Naive B cell (primary cell): ENCODE measurements around the gene UBL3. TPM values are rescaled to one million over a fixed set of nuclear protein-coding genes. Genes with fewer than 3 reads are reported as not detected.

Experiments
- ATAC-seq, 2 donors: fragments of 150-1000 bp; cut with Tn5 transposase; 2 replicates each; pipeline ENCODE4 v1.10.0; 2021; ENCODE audit warnings: low read depth in 2 of 2, mild to moderate bottlenecking in 2 of 2, moderate library complexity in 2 of 2
- DNase-seq: peaks from one replicate; pipeline ENCODE4 v3.0.0; 2022
- H3K27ac Mint-ChIP-seq, 6 donors: one replicate each; pipeline ENCODE4 v1.8.0; 2020 to 2022; ENCODE audit warnings: mild to moderate bottlenecking in 6 of 6, mixed read lengths in 6 of 6, moderate library complexity in 5 of 6, inconsistent platforms in 2 of 6
- H3K27me3 Mint-ChIP-seq, 3 donors: one replicate each; pipeline ENCODE4 v1.8.0; 2021 to 2022; ENCODE audit warnings: mixed read lengths in 3 of 3, mild to moderate bottlenecking in 1 of 3
- H3K36me3 Mint-ChIP-seq, 2 donors: one replicate each; pipeline ENCODE4 v1.8.0; 2020 to 2022; ENCODE audit warnings: mixed read lengths in 2 of 2, inconsistent platforms in 1 of 2, mild to moderate bottlenecking in 1 of 2
- H3K4me1 Mint-ChIP-seq, 3 donors: one replicate each; pipeline ENCODE4 v1.8.0; 2020 to 2022; ENCODE audit warnings: mixed read lengths in 3 of 3, inconsistent platforms in 1 of 3, mild to moderate bottlenecking in 1 of 3, moderate library complexity in 1 of 3
- H3K4me3 Mint-ChIP-seq, 8 donors: one replicate each; pipeline ENCODE4 v1.8.0; 2020 to 2022; ENCODE audit warnings: mild to moderate bottlenecking in 8 of 8, mixed read lengths in 8 of 8, moderate library complexity in 8 of 8, inconsistent platforms in 2 of 8
- H3K9me3 Mint-ChIP-seq, 7 donors: one replicate each; pipeline ENCODE4 v1.8.0; 2020 to 2022; ENCODE audit warnings: mixed read lengths in 7 of 7, mild to moderate bottlenecking in 5 of 7, inconsistent platforms in 2 of 7, moderate library complexity in 1 of 7
- polyA plus RNA-seq, 6 donors: library from polyadenylated mRNA; unstranded; fragments of 300-500 nt; fragmentation: Illumina TruSeq; gene quantifications; one replicate each; pipeline ENCODE4 v1.2.3, GENCODE V29; 2021; ENCODE audit warnings: low read depth in 6 of 6

UBL3 gene
- polyA plus RNA-seq, 6 donors from 2014 or later, result 23.1 to 33.3 (median 30.5) TPM

GRCh38 chr13:29852472-29853054, 2.1 kb upstream of the UBL3 start:
- peaks cover 0 to 8% of the 10 kb centered on the region in 2 donors for H3K36me3 Mint-ChIP-seq
- H3K27me3 Mint-ChIP-seq, result peaks cover 0 to 6% (median 4%) of the 10 kb centered on the region in 3 donors
- H3K4me3 Mint-ChIP-seq, result peak overlapping the region in 1 of 8 donors; percentile 93
- H3K27ac Mint-ChIP-seq, result peak overlapping the region in 2 of 6 donors; percentile 6 to 12
- ATAC-seq (no peak), DNase-seq (no peak)
- H3K4me1 Mint-ChIP-seq, result peaks cover 8 to 20% (median 13%) of the 10 kb centered on the region in 3 donors
- H3K9me3 Mint-ChIP-seq, result no peaks in the 10 kb centered on the region

- ATAC-seq (peak; percentile 6 to 16), DNase-seq (peak; percentile 34)
- Mint-ChIP-seq H3K4me1 (peaks cover 30 to 39% (median 32%) of the 10 kb centered on the region in 3 donors), H3K4me3 (peak overlapping the region; percentile 93 to 100 (median 96)), H3K9me3 (no peaks in the 10 kb centered on the region), H3K27me3 (peaks cover 0 to 3% (median 0%) of the 10 kb centered on the region in 3 donors), H3K27ac (peak overlapping the region; percentile 97 to 100 (median 98)), H3K36me3 (peaks cover 0 to 8% of the 10 kb centered on the region in 2 donors)
These were observed 645 bp downstream of the UBL3 start for GRCh38 chr13:29849731-29850212.

GRCh38 chr13:29849071-29849631, 1.3 kb downstream of the UBL3 start:
- Mint-ChIP-seq H3K27me3 (no peaks in the 10 kb centered on the region), H3K27ac (peak overlapping the region; percentile 97 to 100 (median 98)), H3K9me3 (no peaks in the 10 kb centered on the region), H3K4me1 (peaks cover 33 to 43% (median 34%) of the 10 kb centered on the region in 3 donors), H3K4me3 (peak overlapping the region; percentile 93 to 100 (median 96)), H3K36me3 (peaks cover 0 to 8% of the 10 kb centered on the region in 2 donors)
- ATAC-seq (peak; percentile 45 to 49), DNase-seq (peak; percentile 57)

GRCh38 chr13:29847501-29847983, 2.9 kb downstream of the UBL3 start:
- Mint-ChIP-seq H3K9me3 (no peaks in the 10 kb centered on the region), H3K27ac (peak overlapping the region in 5 of 6 donors; percentile 52 to 98 (median 67)), H3K4me1 (peaks cover 43 to 50% (median 45%) of the 10 kb centered on the region in 3 donors), H3K36me3 (peaks cover 0 to 8% of the 10 kb centered on the region in 2 donors), H3K27me3 (no peaks in the 10 kb centered on the region), H3K4me3 (peak overlapping the region; percentile 92 to 97 (median 94))
- ATAC-seq (no peak), DNase-seq (no peak)

- peaks cover 51 to 59% (median 52%) of the 10 kb centered on the region in 3 donors for H3K4me1 Mint-ChIP-seq
- DNase-seq, result no peak
- H3K4me3 Mint-ChIP-seq, result peak overlapping the region; percentile 92 to 97 (median 94)
These were observed 3.8 kb downstream of the UBL3 start for GRCh38 chr13:29846475-29847256.

GRCh38 chr13:29845440-29846056, 4.9 kb downstream of the UBL3 start:
- H3K36me3 Mint-ChIP-seq, result peaks cover 0 to 6% of the 10 kb centered on the region in 2 donors

More at GRCh38 chr13:29846475-29847256, 3.8 kb downstream of the UBL3 start:
- Mint-ChIP-seq H3K27me3 (no peaks in the 10 kb centered on the region), H3K36me3 (peaks cover 0 to 8% of the 10 kb centered on the region in 2 donors), H3K27ac (peak overlapping the region in 2 of 6 donors; percentile 18 to 98), H3K9me3 (no peaks in the 10 kb centered on the region)
- no peak for ATAC-seq

GRCh38 chr13:29844441-29844840, 6.0 kb downstream of the UBL3 start:
- H3K9me3 Mint-ChIP-seq, result no peaks in the 10 kb centered on the region
- ATAC-seq, result no peak
- peak overlapping the region in 1 of 6 donors; percentile 16 for H3K27ac Mint-ChIP-seq
- H3K27me3 Mint-ChIP-seq, result no peaks in the 10 kb centered on the region
- H3K4me1 Mint-ChIP-seq, result peaks cover 60 to 65% (median 61%) of the 10 kb centered on the region in 3 donors
- H3K4me3 Mint-ChIP-seq, result no peak overlapping the region
- H3K36me3 Mint-ChIP-seq, result no peaks in the 10 kb centered on the region
- no peak for DNase-seq

More at GRCh38 chr13:29845440-29846056, 4.9 kb downstream of the UBL3 start:
- Mint-ChIP-seq H3K4me1 (peaks cover 60 to 68% (median 61%) of the 10 kb centered on the region in 3 donors), H3K27ac (peak overlapping the region in 1 of 6 donors; percentile 16), H3K4me3 (peak overlapping the region in 3 of 8 donors; percentile 15 to 31 (median 16)), H3K27me3 (no peaks in the 10 kb centered on the region), H3K9me3 (no peaks in the 10 kb centered on the region)
- ATAC-seq (no peak), DNase-seq (no peak)

- Mint-ChIP-seq H3K27ac (no peak overlapping the region), H3K4me1 (peaks cover 56 to 64% (median 63%) of the 10 kb centered on the region in 3 donors), H3K4me3 (no peak overlapping the region), H3K27me3 (no peaks in the 10 kb centered on the region), H3K36me3 (peaks cover 0 to 4% of the 10 kb centered on the region in 2 donors), H3K9me3 (peaks cover 0 to 2% (median 0%) of the 10 kb centered on the region in 7 donors)
- ATAC-seq (no peak), DNase-seq (no peak)
These were observed 9.8 kb downstream of the UBL3 start for GRCh38 chr13:29840585-29840984.

- peaks cover 0 to 2% (median 0%) of the 10 kb centered on the region in 7 donors for H3K9me3 Mint-ChIP-seq
- ATAC-seq (peak; percentile 92 to 98), DNase-seq (no peak)
- H3K4me1 Mint-ChIP-seq, result peaks cover 40 to 60% (median 53%) of the 10 kb centered on the region in 3 donors
- H3K36me3 Mint-ChIP-seq, result peaks cover 0 to 11% of the 10 kb centered on the region in 2 donors
- H3K27ac Mint-ChIP-seq, result peak overlapping the region in 4 of 6 donors; percentile 8 to 78 (median 53)
- H3K4me3 Mint-ChIP-seq, result peak overlapping the region in 1 of 8 donors; percentile 11
- no peaks in the 10 kb centered on the region for H3K27me3 Mint-ChIP-seq
These were observed 14.9 kb downstream of the UBL3 start for GRCh38 chr13:29835280-29836061.

GRCh38 chr13:29832761-29833298, 17.6 kb downstream of the UBL3 start:
- no peak for DNase-seq
- peaks cover 38 to 58% (median 42%) of the 10 kb centered on the region in 3 donors for H3K4me1 Mint-ChIP-seq
- peaks cover 0 to 2% (median 0%) of the 10 kb centered on the region in 7 donors for H3K9me3 Mint-ChIP-seq
- no peaks in the 10 kb centered on the region for H3K27me3 Mint-ChIP-seq
- H3K36me3 Mint-ChIP-seq, result peaks cover 0 to 7% of the 10 kb centered on the region in 2 donors
- no peak for ATAC-seq
- H3K27ac Mint-ChIP-seq, result peak overlapping the region in 1 of 6 donors; percentile 58
- no peak overlapping the region for H3K4me3 Mint-ChIP-seq

GRCh38 chr13:29830000-29830399, 20.4 kb downstream of the UBL3 start:
- Mint-ChIP-seq H3K27ac (no peak overlapping the region), H3K36me3 (peaks cover 0 to 7% of the 10 kb centered on the region in 2 donors), H3K9me3 (no peaks in the 10 kb centered on the region), H3K27me3 (no peaks in the 10 kb centered on the region), H3K4me1 (peaks cover 22 to 45% (median 22%) of the 10 kb centered on the region in 3 donors), H3K4me3 (no peak overlapping the region)
- ATAC-seq (no peak), DNase-seq (no peak)

- Mint-ChIP-seq H3K4me3 (peak overlapping the region in 5 of 8 donors; percentile 1 to 89 (median 68)), H3K4me1 (peaks cover 29 to 58% (median 55%) of the 10 kb centered on the region in 3 donors), H3K27ac (peak overlapping the region in 4 of 6 donors; percentile 10 to 69 (median 44)), H3K27me3 (no peaks in the 10 kb centered on the region), H3K9me3 (peaks cover 0 to 2% (median 0%) of the 10 kb centered on the region in 7 donors), H3K36me3 (no peaks in the 10 kb centered on the region)
- DNase-seq, result no peak
- ATAC-seq, result no peak
These were observed 31.3 kb downstream of the UBL3 start for GRCh38 chr13:29819143-29819542.
